IMR-90 (cell line): ENCODE measurements around the gene FABP2.
"Not testable (repeated sequence)": the region's sequence is repeated elsewhere in the genome, so short reads cannot be mapped to it uniquely, and the experiment has no call there.

Source experiments
- MXI1 ChIP-seq: IDR thresholded peaks from 2 replicates; pipeline ENCODE4 v1.6.1; 2012; ENCODE audit warnings: low read depth, mild to moderate bottlenecking, low read length, moderate library complexity, borderline replicate concordance
- NFE2L2 ChIP-seq: fragments of 150-350 bp; IDR thresholded peaks from 2 replicates; pipeline ENCODE4 v1.6.1; 2016; ENCODE audit warnings: low read depth, mild to moderate bottlenecking, low read length
- POLR2A ChIP-seq: IDR thresholded peaks from 2 replicates; pipeline ENCODE4 v1.6.1; 2012; ENCODE audit warnings: mild to moderate bottlenecking, low read depth, low read length
- RCOR1 ChIP-seq: IDR thresholded peaks from 2 replicates; pipeline ENCODE4 v1.6.1; 2012; ENCODE audit warnings: mild to moderate bottlenecking, low read length, improper control_type of control experiment; ENCODE audit not compliant: insufficient replicate concordance
- SMC3 ChIP-seq: fragments of 150-350 bp; IDR thresholded peaks from 2 replicates; pipeline ENCODE4 v1.6.1; 2016; ENCODE audit warnings: low read depth, mild to moderate bottlenecking, antibody characterized with exemption, low read length, moderate library complexity
- TF ChIP-seq, protein P1 (sequence below): conservative IDR thresholded peaks from 2 replicates; pipeline ENCODE4 v1.5.1; 2012; ENCODE audit warnings: mild to moderate bottlenecking, low read depth, low read length, improper control_type of control experiment

DNA sequence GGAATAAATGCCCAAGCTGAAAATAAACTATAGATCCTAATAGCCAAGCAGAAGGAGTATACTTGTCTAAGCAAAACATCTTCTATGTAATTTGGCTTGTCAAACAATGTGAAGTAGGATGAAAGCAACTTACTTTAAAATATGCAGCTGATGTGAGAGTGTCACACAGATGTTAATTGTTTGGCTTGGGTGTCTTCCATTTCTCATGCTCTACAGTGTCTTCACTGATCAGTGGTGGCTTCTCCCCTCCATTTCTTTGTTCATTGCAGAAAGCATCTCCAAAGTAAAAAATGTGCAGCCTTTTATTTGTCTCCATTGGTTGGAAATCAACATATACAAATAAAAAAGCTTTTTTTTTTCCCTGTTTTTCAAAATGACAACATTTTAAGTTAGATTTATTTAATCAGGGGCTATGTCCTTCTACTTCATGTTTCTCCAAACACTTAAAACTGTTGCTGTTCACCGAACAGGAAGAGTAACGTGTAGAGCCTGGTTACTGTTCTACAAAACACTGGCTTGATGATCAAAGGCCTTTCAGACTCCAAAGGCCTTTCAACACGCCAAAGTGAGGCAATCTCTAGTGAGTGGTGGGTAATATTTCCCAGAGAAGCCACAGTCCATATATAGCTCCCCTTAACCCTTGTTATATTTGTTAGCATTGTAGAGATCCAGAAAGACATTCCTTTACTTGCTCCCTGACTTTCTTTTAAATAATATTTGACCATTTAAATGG is 49.2 kb upstream of the FABP2 start:
- TF ChIP-seq RCOR1, MXI1, SMC3, NFE2L2, POLR2A: not testable (repeated sequence)
- TF ChIP-seq, protein P1, sequence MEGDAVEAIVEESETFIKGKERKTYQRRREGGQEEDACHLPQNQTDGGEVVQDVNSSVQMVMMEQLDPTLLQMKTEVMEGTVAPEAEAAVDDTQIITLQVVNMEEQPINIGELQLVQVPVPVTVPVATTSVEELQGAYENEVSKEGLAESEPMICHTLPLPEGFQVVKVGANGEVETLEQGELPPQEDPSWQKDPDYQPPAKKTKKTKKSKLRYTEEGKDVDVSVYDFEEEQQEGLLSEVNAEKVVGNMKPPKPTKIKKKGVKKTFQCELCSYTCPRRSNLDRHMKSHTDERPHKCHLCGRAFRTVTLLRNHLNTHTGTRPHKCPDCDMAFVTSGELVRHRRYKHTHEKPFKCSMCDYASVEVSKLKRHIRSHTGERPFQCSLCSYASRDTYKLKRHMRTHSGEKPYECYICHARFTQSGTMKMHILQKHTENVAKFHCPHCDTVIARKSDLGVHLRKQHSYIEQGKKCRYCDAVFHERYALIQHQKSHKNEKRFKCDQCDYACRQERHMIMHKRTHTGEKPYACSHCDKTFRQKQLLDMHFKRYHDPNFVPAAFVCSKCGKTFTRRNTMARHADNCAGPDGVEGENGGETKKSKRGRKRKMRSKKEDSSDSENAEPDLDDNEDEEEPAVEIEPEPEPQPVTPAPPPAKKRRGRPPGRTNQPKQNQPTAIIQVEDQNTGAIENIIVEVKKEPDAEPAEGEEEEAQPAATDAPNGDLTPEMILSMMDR: not testable (repeated sequence)
